Loucy (cell line): ENCODE data around the gene RGMA.

Source experiments
- EZH2phosphoT487 ChIP-seq: fragments of 200-600 bp; IDR thresholded peaks from 2 replicates; pipeline ENCODE4 v1.6.1; 2018; ENCODE audit warnings: antibody characterized with exemption, mild to moderate bottlenecking, moderate library complexity, borderline replicate concordance
- TF ChIP-seq, protein P1 (sequence below): fragments of 200-600 bp; sonication (generic); conservative IDR thresholded peaks from 2 replicates; pipeline ENCODE4 v1.5.1; 2014; ENCODE audit warnings: mild to moderate bottlenecking, antibody characterized with exemption, low read length

DNA sequence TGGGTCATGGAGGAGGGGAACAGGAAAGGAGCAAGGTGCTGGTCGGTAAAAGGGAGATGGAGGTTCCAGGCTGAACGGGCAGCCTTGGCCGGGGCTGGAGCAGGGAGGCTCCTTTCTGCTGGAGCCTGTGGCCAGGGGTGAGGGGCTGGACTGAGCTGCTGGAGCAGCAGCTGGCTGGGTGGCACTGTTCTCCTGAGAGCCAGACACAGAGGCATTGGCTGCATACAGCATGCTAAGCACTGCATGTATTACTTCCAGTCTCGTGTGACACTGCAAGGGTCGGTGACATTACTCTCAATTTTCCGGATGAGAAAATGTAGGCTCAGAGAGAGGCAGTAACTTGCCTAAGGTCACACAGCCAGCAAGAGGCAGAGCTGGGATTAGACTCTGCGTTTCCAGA is 42.3 kb downstream of the RGMA start:
- TF ChIP-seq, protein P1, sequence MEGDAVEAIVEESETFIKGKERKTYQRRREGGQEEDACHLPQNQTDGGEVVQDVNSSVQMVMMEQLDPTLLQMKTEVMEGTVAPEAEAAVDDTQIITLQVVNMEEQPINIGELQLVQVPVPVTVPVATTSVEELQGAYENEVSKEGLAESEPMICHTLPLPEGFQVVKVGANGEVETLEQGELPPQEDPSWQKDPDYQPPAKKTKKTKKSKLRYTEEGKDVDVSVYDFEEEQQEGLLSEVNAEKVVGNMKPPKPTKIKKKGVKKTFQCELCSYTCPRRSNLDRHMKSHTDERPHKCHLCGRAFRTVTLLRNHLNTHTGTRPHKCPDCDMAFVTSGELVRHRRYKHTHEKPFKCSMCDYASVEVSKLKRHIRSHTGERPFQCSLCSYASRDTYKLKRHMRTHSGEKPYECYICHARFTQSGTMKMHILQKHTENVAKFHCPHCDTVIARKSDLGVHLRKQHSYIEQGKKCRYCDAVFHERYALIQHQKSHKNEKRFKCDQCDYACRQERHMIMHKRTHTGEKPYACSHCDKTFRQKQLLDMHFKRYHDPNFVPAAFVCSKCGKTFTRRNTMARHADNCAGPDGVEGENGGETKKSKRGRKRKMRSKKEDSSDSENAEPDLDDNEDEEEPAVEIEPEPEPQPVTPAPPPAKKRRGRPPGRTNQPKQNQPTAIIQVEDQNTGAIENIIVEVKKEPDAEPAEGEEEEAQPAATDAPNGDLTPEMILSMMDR = no peak
- TF ChIP-seq EZH2phosphoT487 = no peak
